Measurements from ENCODE around the gene MPPED1.

- TF ChIP-seq CTCF (IDR thresholded peaks at IDR 0.05) (no peak), ZFX (IDR thresholded peaks at IDR 0.05; ENCODE audit: borderline replicate concordance) (no peak)
Measured at GRCh38 chr22:43553451-43554258, 141.8 kb downstream of the MPPED1 start.
